Stimulated activated CD8-positive, alpha-beta memory T cell treated with anti-CD3 and anti-CD28 coated beads, Interleukin-4, amount 100 ng/mL, for 4 hours (primary cell): ENCODE data around the gene CEP97.
"Not testable (repeated sequence)": the region's sequence is repeated elsewhere in the genome, so short reads cannot be mapped to it uniquely, and the experiment has no call there.

Experiments used
- DNase-seq, 2 donors: peaks; one replicate each; pipeline ENCODE4 v3.0.0-alpha.2; 2020; ENCODE audit warnings: low read depth in 2 of 2, low spot score in 1 of 2

Gene CEP97

DNA sequence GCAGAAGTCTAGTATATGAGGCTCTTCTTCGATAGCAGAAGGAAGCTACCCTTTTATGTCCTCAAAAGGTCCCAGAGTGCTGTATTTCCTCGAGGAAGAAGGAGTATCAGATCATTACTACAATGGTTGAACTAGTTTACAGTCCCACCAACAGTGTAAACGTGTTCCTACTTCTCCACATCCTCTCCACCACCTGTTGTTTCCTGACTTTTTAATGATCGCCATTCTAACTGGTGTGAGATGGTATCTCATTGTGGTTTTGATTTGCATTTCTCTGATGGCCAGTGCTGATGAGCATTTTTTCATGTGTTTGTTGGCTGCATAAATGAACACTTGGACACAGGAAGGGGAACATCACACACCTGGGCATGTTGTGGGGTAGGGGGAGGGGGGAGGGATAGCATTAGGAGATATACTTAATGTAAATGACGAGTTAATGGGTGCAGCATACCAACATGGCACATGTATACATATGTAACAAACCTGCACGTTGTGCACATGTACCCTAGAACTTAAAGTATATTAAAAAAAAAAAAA, 53.4 kb downstream of the CEP97 start:
- not testable (repeated sequence) for DNase-seq

DNA sequence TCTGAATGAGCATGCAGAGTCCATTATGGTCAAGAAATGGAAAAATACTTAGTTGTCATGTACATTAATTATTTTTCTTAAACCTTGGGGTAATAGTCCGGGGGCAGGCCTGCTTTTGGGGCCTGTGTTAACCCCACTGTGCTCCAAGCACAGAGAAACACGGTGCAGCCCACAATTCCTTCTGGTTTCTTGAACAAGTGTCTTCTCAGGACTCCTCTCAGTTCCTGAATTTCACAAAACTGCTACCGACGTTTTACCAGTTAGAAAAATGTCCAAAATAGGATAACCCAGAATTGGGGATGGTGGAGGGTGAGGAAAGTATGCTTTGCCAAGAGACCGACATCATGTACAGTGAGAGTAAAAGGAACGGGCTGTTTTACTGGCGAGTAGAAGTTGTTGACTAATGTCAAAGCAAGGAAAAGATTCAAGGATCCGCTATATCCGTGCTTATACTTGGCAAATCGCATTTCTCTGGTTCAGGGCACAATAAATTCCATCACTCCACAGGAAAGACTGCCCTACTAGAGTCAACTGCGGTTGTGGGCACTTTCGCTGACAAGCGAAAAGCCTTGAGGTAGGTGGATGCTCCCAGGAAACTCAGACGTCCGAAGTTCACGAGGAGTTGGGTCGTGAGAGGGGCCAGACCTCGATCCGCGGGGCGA, 54.1 kb downstream of the CEP97 start:
- no peak for DNase-seq

- peak; percentile 86 for DNase-seq
Measured at GRCh38 chr3:101779047-101779821, 54.8 kb downstream of the CEP97 start, which contains the start of gene NXPE3. Gene NXPE3, plus strand, starts transcription at chr3:101779211. Its CDS starts 6,386 bp downstream, at chr3:101785597.

DNA sequence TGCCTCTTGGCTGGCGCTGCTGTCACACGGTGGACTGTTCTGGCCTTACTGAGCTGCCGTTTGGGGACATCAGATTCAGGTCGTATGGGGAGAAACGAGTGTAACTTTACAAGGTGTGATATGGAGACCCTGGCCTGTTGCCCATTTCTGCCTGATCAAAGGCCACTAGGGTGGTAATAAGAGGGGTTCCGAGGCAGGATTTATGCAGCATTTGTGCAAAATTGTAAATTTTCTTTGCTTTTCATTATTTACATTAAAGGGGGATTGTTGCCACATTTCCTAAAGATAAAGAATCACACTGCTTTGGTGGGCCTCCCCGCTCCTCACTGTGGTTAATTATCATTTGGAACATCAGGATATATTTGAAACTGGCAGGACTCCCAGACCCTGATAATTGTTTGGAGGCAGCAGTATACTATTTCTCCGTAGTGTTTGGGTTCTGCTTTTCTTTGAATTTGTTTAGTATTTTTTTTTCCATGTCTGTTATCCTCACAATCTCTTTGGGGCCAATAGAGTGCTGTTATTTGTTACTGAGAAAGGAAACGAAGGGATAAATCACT, 55.5 kb downstream of the CEP97 start:
- DNase-seq, result no peak

DNA sequence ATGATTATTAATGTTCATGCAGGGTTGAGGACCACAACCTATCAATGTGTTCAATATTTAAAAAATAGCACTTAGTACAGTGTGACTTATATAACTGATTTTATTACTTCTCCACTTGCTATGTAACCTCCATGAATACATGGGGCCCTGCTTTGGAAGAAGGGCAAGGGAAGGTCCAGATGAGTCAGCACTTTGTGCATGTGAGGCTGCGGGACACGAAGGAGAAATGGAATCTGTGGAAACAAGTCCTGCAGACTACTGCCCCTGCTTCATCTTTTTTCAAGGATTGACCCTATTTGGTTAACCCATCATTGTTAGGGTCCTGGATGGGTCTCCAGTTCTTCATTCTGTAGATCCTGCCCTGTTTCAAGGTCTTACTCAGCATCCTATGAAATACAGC, 56.2 kb downstream of the CEP97 start:
- DNase-seq, result no peak

DNA sequence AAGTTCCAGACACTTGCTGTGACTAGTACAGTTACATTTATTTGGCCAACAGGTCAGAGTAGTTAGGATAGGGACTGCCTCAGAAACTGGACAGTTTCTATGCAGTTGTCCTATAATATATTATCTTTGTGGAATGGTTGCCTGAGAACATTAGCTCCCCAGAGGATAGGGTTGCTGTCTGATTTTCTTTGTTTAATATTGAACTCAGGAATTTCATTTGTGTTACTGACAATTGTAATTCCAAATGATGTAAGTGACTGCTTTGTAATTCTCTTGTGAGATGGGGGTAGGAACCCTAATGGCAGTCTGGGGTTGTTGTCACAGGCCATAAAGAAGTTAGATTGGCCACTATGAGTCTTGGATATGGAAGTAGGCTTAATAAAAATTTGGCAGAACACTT, 56.8 kb downstream of the CEP97 start:
- DNase-seq, result no peak

GRCh38 chr3:101784855-101785613, 60.6 kb downstream of the CEP97 start:
- DNase-seq, result no peak

DNA sequence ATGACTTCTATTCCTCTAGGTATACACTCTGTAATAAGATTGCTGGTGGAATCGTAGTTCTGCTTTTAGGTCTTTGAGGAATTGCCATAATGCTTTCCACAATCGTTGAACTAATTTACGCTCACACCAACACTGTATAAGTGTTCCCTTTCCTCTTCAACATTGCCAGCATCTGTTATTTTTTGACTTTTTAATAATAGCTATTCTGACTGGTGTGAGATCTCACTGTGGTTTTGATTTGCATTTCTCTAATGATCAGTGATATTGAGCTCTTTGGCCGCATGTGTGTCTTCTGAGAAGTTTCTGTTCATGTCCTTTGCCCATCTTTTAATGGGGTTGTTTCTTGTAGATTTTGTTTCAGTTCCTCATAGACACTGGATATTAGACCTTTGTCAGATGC, 67.4 kb downstream of the CEP97 start:
- DNase-seq, result no peak

DNA sequence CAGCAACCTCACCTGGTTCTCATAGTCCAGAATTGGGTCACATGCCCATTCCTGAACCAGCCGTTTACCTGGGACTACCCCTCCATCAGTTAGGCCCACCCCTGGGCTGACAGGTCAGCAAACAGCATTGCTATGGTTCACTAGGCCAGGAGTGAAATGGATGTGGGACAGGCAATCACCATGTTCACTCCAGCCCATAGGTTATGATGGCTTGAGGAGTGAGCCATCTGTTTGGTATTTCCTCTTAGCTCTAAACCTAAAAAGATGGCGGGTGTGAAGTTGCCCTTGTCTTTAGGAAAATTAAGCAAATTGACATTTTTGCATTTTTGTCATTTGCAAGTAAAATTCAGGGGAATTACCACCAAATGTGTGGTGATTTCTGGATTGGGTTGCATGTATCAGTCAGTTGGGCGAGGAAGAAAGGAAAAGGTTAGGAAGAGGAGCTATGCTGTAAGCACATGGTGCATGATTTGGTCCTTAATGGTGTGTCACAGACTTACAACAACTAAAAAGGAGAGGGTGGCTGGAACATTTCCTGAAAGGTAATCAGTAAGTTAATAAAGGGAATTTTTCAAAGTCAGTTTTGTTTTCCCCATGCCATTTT, 71.8 kb downstream of the CEP97 start:
- DNase-seq, result no peak

- no peak for DNase-seq
Measured at GRCh38 chr3:101801174-101801573, 76.8 kb downstream of the CEP97 start.

DNA sequence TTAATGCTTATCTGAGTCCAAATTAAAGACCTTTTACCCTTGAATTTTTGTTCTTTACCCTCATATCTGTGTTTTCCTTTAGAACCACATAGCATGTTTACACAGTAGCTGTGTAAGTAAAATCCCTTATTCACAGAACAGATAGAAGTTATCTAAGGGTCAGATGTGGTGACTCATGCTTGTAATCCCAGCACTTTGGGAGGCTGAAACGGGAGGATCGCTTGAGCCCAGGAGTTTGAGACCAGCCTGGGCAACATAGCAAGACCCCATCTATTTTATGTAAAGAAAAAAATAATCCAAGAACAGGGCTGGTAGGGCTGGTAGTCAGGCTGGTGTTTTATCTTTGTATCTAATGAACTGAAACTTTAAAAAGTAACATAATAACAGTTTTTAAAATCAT, 77.8 kb downstream of the CEP97 start:
- no peak for DNase-seq

DNA sequence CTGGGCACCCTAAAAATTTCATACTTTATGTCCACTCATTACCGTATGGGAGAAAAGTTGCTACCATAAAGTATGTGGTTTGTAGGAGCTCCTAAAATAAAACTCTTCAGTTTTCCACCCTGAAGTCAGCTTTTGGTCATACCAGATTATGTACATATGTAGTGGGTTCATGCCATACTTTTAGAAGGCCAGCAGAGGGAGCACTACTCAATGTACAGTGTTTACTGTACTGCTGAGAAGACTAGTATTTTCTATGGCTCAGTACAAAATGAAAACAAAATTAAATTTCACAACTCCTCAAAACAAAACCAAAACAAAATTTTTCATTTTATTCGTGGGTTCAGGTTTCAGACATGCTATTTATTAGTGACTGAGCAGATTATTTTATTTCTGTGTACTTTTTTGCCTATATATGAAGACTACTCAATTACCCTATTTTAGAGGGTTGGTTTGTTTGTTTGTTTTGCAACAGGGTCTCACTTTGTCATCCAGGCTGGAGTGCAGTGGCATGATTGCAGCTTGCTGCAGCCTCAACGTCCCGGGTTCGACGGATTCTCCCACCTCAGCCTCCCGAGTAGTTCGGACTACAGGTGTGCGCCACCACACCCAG, 78.9 kb downstream of the CEP97 start:
- DNase-seq, result peak in 1 of 2 donors; percentile 4

- no peak for DNase-seq
Measured at GRCh38 chr3:101803939-101804338, 79.5 kb downstream of the CEP97 start.

GRCh38 chr3:101806491-101806890, 82.1 kb downstream of the CEP97 start:
- DNase-seq, result no peak

DNA sequence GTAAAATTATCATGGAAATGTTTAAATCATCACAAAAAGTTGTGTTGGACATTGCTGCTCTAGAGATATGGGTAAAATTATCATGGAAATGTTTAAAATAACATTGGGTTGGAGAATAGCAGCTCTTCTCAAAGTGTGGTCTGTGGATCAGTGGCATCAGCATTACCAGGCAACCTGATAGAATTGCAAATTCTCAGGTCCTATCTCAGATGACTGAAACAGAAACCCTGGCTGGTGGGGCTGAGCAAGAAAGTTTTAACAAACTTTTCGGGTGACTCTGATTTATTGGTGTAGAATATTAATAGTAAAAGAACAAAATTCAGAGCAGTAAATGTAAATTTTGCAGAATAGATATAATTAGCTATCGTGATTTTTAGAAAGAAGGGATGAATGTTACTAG, 83.5 kb downstream of the CEP97 start:
- DNase-seq, result no peak

DNA sequence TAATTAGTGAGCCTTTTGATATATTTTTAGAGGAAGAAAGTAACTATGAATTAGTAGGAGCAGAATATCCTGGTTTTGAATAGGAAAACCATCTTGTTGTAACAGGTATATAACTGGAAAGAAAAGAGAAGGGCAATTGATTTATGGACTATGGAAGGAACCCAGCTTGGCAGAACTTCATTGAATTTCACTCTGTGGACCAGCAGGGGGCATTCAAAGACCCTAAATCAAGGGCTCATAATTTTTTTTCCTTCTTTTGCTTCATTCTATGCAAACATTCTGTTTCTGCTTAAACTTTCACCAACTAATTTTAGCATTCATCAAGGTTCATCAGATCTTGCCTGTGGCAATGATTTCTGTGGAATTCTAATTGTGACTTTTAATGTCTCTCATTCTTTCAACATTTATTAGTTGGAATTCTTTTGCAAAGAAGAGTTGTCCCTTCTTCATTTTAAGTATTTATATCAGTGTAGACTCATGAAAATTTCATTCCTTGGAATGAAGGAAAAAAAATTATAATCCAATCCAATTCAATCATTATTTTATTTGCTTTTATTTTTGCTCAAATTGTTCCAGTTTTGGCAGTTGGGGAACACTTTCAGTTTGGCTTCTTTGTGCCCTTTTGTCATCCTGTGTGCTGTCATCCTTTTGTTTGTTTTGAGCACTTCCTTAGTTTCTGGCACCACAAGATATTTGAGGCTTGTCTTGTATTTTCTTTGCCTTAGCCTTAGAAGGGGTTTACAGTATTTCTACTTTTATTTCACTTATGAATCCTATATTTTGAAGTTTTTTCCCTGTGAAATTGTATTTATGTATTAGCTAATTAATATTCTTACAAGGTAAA, 85.0 kb downstream of the CEP97 start:
- DNase-seq, result no peak

DNA sequence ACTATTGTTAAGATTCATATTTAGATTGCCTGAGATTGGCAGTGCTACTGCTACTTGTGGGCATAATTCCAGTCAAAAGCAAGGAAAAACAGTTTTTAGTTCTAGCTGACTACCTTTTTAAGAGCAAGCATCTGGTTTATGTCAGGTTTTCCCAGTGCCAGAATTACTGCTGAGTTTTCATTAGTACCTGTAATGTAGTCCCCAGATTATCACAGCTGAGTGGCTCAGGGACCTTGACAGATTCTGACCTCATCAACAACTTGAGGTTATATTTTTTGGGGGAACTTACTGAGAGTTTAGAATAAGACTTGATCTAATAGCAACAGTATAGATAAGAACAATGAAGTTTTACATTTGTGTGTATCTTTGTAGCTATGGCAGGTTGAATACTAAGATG, 85.6 kb downstream of the CEP97 start:
- no peak for DNase-seq

- no peak for DNase-seq
Measured at GRCh38 chr3:101811875-101812274, 87.5 kb downstream of the CEP97 start.

- DNase-seq, result no peak
Measured at GRCh38 chr3:101812895-101813294, 88.5 kb downstream of the CEP97 start.
